Measurements from ENCODE around the gene C1orf52. TPM values are rescaled to one million over a fixed set of nuclear protein-coding genes. Genes with fewer than 3 reads are reported as not detected.

C1orf52 gene
- 36.7 TPM for polyA plus RNA-seq
- long read RNA-seq, donor 1, partial matches to known transcripts = 0 of 7 reads
- long read RNA-seq, donor 1, other reads (novel, unspliced or antisense) = 0 of 7 reads
- long read RNA-seq, donor 2, transcript C1orf52-203 (3 exons, 1,219 nt) = major isoform, 9 of 17 reads
- long read RNA-seq, donor 2, transcript C1orf52-201 (4 exons, 3,391 nt) = minor isoform, 8 of 17 reads
- long read RNA-seq, donor 2, partial matches to known transcripts = 0 of 17 reads
- long read RNA-seq, donor 2, other reads (novel, unspliced or antisense) = 0 of 17 reads
- long read RNA-seq, donor 3 = 0 reads
- long read RNA-seq, donor 4 = 0 reads
- long read RNA-seq, donor 5, transcript C1orf52-201 (4 exons, 3,391 nt) = major isoform, 12 of 13 reads
- long read RNA-seq, donor 5, partial matches to known transcripts = 0 of 13 reads
- long read RNA-seq, donor 5, other reads (novel, unspliced or antisense) = 0 of 13 reads
- long read RNA-seq, donor 6, transcript C1orf52-201 (4 exons, 3,391 nt) = major isoform, 10 of 33 reads
- long read RNA-seq, donor 6, transcript C1orf52-203 (3 exons, 1,219 nt) = minor isoform, 6 of 33 reads
- long read RNA-seq, donor 6, partial matches to known transcripts = 17 of 33 reads
- long read RNA-seq, donor 6, other reads (novel, unspliced or antisense) = 0 of 33 reads
- long read RNA-seq, donor 7, transcript C1orf52-201 (4 exons, 3,391 nt) = major isoform, 10 of 19 reads
- long read RNA-seq, donor 7, partial matches to known transcripts = 6 of 19 reads
- long read RNA-seq, donor 7, other reads (novel, unspliced or antisense) = 0 of 19 reads
- long read RNA-seq, donor 8, transcript C1orf52-201 (4 exons, 3,391 nt) = major isoform, 13 of 27 reads
- long read RNA-seq, donor 8, transcript C1orf52-203 (3 exons, 1,219 nt) = minor isoform, 9 of 27 reads
- long read RNA-seq, donor 8, partial matches to known transcripts = 5 of 27 reads
- long read RNA-seq, donor 8, other reads (novel, unspliced or antisense) = 0 of 27 reads
- long read RNA-seq, donor 9, transcript C1orf52-203 (3 exons, 1,219 nt) = minor isoform, 6 of 27 reads
- long read RNA-seq, donor 9, transcript C1orf52-201 (4 exons, 3,391 nt) = major isoform, 13 of 27 reads
- long read RNA-seq, donor 9, partial matches to known transcripts = 8 of 27 reads
- long read RNA-seq, donor 9, other reads (novel, unspliced or antisense) = 0 of 27 reads
- long read RNA-seq, donor 10, transcript C1orf52-203 (3 exons, 1,219 nt) = minor isoform, 7 of 23 reads
- long read RNA-seq, donor 10, transcript C1orf52-201 (4 exons, 3,391 nt) = major isoform, 8 of 23 reads
- long read RNA-seq, donor 10, partial matches to known transcripts = 8 of 23 reads
- long read RNA-seq, donor 10, other reads (novel, unspliced or antisense) = 0 of 23 reads
- long read RNA-seq, donor 11, transcript C1orf52-201 (4 exons, 3,391 nt) = major isoform, 9 of 29 reads
- long read RNA-seq, donor 11, transcript C1orf52-203 (3 exons, 1,219 nt) = minor isoform, 6 of 29 reads
- long read RNA-seq, donor 11, partial matches to known transcripts = 14 of 29 reads
- long read RNA-seq, donor 11, other reads (novel, unspliced or antisense) = 0 of 29 reads

- Histone ChIP-seq H3K9me3 (ENCODE audit: control insufficient read depth, low read depth, low read length) (no peaks in the 10 kb centered on the region), H3K4me3 (ENCODE audit: low read length) (peak within 1 kb of the TSS; percentile 97), H3K4me1 (ENCODE audit: control insufficient read depth, insufficient read depth, low read length) (peaks cover 17% of the 10 kb centered on the region), H3K27me3 (ENCODE audit: control insufficient read depth, insufficient read depth, low read length) (no peaks in the 10 kb centered on the region), H3K36me3 (ENCODE audit: control insufficient read depth, insufficient read depth, low read length) (peaks cover 11% of the 10 kb centered on the region), H3K27ac (ENCODE audit: low read length) (peak within 1 kb of the TSS; percentile 86)
- DNase-seq = peak; percentile 91 to 94
- no CpG with 5 or more reads among the region's 65 CpGs for WGBS (ENCODE audit: insufficient coverage, low lambda C conversion rate)
Observed at GRCh38 chr1:85259118-85259911, at the start of gene C1orf52. Gene C1orf52 (minus strand): TSS chr1:85259662. CDS start chr1:85259633, 29 bp downstream.

GRCh38 chr1:85308833-85309350, 49.4 kb upstream of the C1orf52 start:
- no peak for DNase-seq
- 67% methylated on average over 2 of the region's 4 CpGs for WGBS (ENCODE audit: insufficient coverage, low lambda C conversion rate)
- H3K4me3 ChIP-seq (ENCODE audit: low read length) = no peak overlapping the region
- no peaks in the 10 kb centered on the region for H3K36me3 ChIP-seq (ENCODE audit: control insufficient read depth, insufficient read depth, low read length)
- no peaks in the 10 kb centered on the region for H3K9me3 ChIP-seq (ENCODE audit: control insufficient read depth, low read depth, low read length)
- H3K27ac ChIP-seq (ENCODE audit: low read length) = no peak overlapping the region
- H3K4me1 ChIP-seq (ENCODE audit: control insufficient read depth, insufficient read depth, low read length) = no peaks in the 10 kb centered on the region
- H3K27me3 ChIP-seq (ENCODE audit: control insufficient read depth, insufficient read depth, low read length) = no peaks in the 10 kb centered on the region

GRCh38 chr1:85307987-85308832, 48.7 kb upstream of the C1orf52 start:
- no peaks in the 10 kb centered on the region for H3K36me3 ChIP-seq (ENCODE audit: control insufficient read depth, insufficient read depth, low read length)
- DNase-seq = peak; percentile 78 to 81
- H3K27me3 ChIP-seq (ENCODE audit: control insufficient read depth, insufficient read depth, low read length) = no peaks in the 10 kb centered on the region
- WGBS (ENCODE audit: insufficient coverage, low lambda C conversion rate) = 0% methylated on average over 2 of the region's 27 CpGs
- H3K4me3 ChIP-seq (ENCODE audit: low read length) = no peak overlapping the region
- no peaks in the 10 kb centered on the region for H3K4me1 ChIP-seq (ENCODE audit: control insufficient read depth, insufficient read depth, low read length)
- H3K9me3 ChIP-seq (ENCODE audit: control insufficient read depth, low read depth, low read length) = no peaks in the 10 kb centered on the region
- no peak overlapping the region for H3K27ac ChIP-seq (ENCODE audit: low read length)

GRCh38 chr1:85306236-85306635, 46.8 kb upstream of the C1orf52 start:
- Histone ChIP-seq H3K27ac (ENCODE audit: low read length) (no peak overlapping the region), H3K27me3 (ENCODE audit: control insufficient read depth, insufficient read depth, low read length) (no peaks in the 10 kb centered on the region), H3K9me3 (ENCODE audit: control insufficient read depth, low read depth, low read length) (no peaks in the 10 kb centered on the region), H3K36me3 (ENCODE audit: control insufficient read depth, insufficient read depth, low read length) (no peaks in the 10 kb centered on the region), H3K4me3 (ENCODE audit: low read length) (no peak overlapping the region), H3K4me1 (ENCODE audit: control insufficient read depth, insufficient read depth, low read length) (no peaks in the 10 kb centered on the region)
- DNase-seq = no peak
- WGBS (ENCODE audit: insufficient coverage, low lambda C conversion rate) = no CpG with 5 or more reads among the region's 4 CpGs

- 91% methylated on average over 4 of the region's 4 CpGs for WGBS (ENCODE audit: insufficient coverage, low lambda C conversion rate)
- H3K4me1 ChIP-seq (ENCODE audit: control insufficient read depth, insufficient read depth, low read length) = peaks cover 2% of the 10 kb centered on the region
- no peaks in the 10 kb centered on the region for H3K27me3 ChIP-seq (ENCODE audit: control insufficient read depth, insufficient read depth, low read length)
- no peaks in the 10 kb centered on the region for H3K9me3 ChIP-seq (ENCODE audit: control insufficient read depth, low read depth, low read length)
- no peak for DNase-seq
- no peak overlapping the region for H3K27ac ChIP-seq (ENCODE audit: low read length)
- H3K36me3 ChIP-seq (ENCODE audit: control insufficient read depth, insufficient read depth, low read length) = no peaks in the 10 kb centered on the region
- H3K4me3 ChIP-seq (ENCODE audit: low read length) = no peak overlapping the region
Observed at GRCh38 chr1:85303440-85304162, 44.1 kb upstream of the C1orf52 start.

GRCh38 chr1:85300140-85300539, 40.7 kb upstream of the C1orf52 start:
- Histone ChIP-seq H3K4me3 (ENCODE audit: low read length) (no peak overlapping the region), H3K4me1 (ENCODE audit: control insufficient read depth, insufficient read depth, low read length) (peaks cover 16% of the 10 kb centered on the region), H3K36me3 (ENCODE audit: control insufficient read depth, insufficient read depth, low read length) (no peaks in the 10 kb centered on the region), H3K27me3 (ENCODE audit: control insufficient read depth, insufficient read depth, low read length) (no peaks in the 10 kb centered on the region), H3K27ac (ENCODE audit: low read length) (no peak overlapping the region), H3K9me3 (ENCODE audit: control insufficient read depth, low read depth, low read length) (no peaks in the 10 kb centered on the region)
- no peak for DNase-seq
- no CpG with 5 or more reads among the region's 3 CpGs for WGBS (ENCODE audit: insufficient coverage, low lambda C conversion rate)

GRCh38 chr1:85297855-85298629, 38.6 kb upstream of the C1orf52 start:
- no peaks in the 10 kb centered on the region for H3K9me3 ChIP-seq (ENCODE audit: control insufficient read depth, low read depth, low read length)
- peak overlapping the region; percentile 76 for H3K27ac ChIP-seq (ENCODE audit: low read length)
- no peak overlapping the region for H3K4me3 ChIP-seq (ENCODE audit: low read length)
- peaks cover 16% of the 10 kb centered on the region for H3K4me1 ChIP-seq (ENCODE audit: control insufficient read depth, insufficient read depth, low read length)
- H3K27me3 ChIP-seq (ENCODE audit: control insufficient read depth, insufficient read depth, low read length) = no peaks in the 10 kb centered on the region
- WGBS (ENCODE audit: insufficient coverage, low lambda C conversion rate) = 23% methylated on average over 4 of the region's 11 CpGs
- peak; percentile 87 to 96 for DNase-seq
- no peaks in the 10 kb centered on the region for H3K36me3 ChIP-seq (ENCODE audit: control insufficient read depth, insufficient read depth, low read length)

GRCh38 chr1:85297538-85297854, 38.0 kb upstream of the C1orf52 start:
- Histone ChIP-seq H3K27ac (ENCODE audit: low read length) (peak overlapping the region; percentile 76), H3K9me3 (ENCODE audit: control insufficient read depth, low read depth, low read length) (no peaks in the 10 kb centered on the region), H3K36me3 (ENCODE audit: control insufficient read depth, insufficient read depth, low read length) (no peaks in the 10 kb centered on the region), H3K27me3 (ENCODE audit: control insufficient read depth, insufficient read depth, low read length) (no peaks in the 10 kb centered on the region), H3K4me3 (ENCODE audit: low read length) (no peak overlapping the region), H3K4me1 (ENCODE audit: control insufficient read depth, insufficient read depth, low read length) (peaks cover 16% of the 10 kb centered on the region)
- WGBS (ENCODE audit: insufficient coverage, low lambda C conversion rate) = 20% methylated on average over 1 of the region's 1 CpG
- no peak for DNase-seq
